Measurements from ENCODE around the gene PALLD. TPM values are rescaled to one million over a fixed set of nuclear protein-coding genes. Genes with fewer than 3 reads are reported as not detected.

The PALLD gene
- total RNA-seq, 1 experiment from 2014 or later, result 18.3 TPM

DNA sequence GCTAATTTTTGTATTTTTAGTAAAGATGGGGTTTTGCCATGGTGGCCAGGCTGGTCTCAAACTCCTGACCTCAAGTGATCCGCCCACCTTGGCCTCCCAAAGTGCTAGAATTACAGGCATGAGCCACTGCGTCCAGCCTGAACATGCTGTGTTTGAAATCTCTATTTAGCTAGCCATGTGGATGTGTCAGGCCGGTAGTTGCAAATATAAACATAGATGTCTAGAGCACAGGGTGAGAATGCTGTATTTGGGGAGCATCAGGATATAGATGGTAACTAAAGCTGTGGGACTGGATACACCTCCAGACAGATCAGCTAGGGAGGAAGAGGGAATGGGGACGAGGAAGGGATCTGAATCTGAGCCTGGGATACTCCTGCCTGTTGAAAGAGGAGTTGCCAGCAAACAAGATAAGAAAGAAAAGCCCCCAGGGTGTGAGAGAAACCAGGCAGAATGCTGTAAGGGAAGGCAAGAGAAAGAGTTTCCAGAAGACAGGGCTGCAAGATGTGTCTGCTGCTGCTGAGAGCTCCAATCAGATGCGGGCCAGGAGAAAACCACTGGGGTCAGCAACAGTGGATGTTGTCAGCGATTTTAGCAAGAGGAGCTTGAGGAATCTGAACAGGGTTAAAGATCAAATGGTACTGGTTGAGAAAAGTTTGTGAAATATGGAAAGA lies 177.4 kb downstream of the PALLD start:
- no peaks in the 10 kb centered on the region for H3K4me1 ChIP-seq (ENCODE audit: insufficient read depth, low read length)
- no peak overlapping the region for H3K23ac ChIP-seq (ENCODE audit: insufficient read length, low read depth, low read length)
- Mint-ChIP-seq H3K27ac (no peak overlapping the region), H3K36me3 (ENCODE audit: insufficient read depth in 1 of 3, low read depth in 3 of 3) (no peaks in the 10 kb centered on the region), H3K4me1 (no peaks in the 10 kb centered on the region), H3K9me3 (no peaks in the 10 kb centered on the region), H3K27me3 (ENCODE audit: low read depth) (no peaks in the 10 kb centered on the region), H3K4me3 (no peak overlapping the region)
- H3K27me3 ChIP-seq (ENCODE audit: insufficient read depth, low read length), result no peaks in the 10 kb centered on the region
- no peak overlapping the region for H3K18ac ChIP-seq (ENCODE audit: insufficient read length, low read depth, low read length)
- no peaks in the 10 kb centered on the region for H3K9me3 ChIP-seq (ENCODE audit: control insufficient read depth, low read depth, low read length)
- no peak overlapping the region for H2AK5ac ChIP-seq (ENCODE audit: insufficient read length, low read length)
- H4K8ac ChIP-seq (replicated peaks; ENCODE audit: insufficient read length, low read depth, low read length), result no peak overlapping the region
- no peak overlapping the region for H4K91ac ChIP-seq (ENCODE audit: insufficient read length, low read depth, low read length)
- no peak overlapping the region for H2BK120ac ChIP-seq (ENCODE audit: low read depth, low read length, poor library complexity, severe bottlenecking)
- H3K27ac ChIP-seq (ENCODE audit: insufficient read length, low read depth, low read length), result no peak overlapping the region
- H3K79me2 ChIP-seq (ENCODE audit: insufficient read depth, low read length), result no peaks in the 10 kb centered on the region
- no peak overlapping the region for H3T11ph ChIP-seq (ENCODE audit: low read length)
- no peak overlapping the region for H2AFZ ChIP-seq (ENCODE audit: low read length)
- no peaks in the 10 kb centered on the region for H3K79me1 ChIP-seq (ENCODE audit: insufficient read depth, low read depth, low read length, poor library complexity, severe bottlenecking)
- no peaks in the 10 kb centered on the region for H4K20me1 ChIP-seq (ENCODE audit: control insufficient read depth, insufficient read depth, insufficient read length)
- DNase-seq, result no peak
- H3K4ac ChIP-seq (ENCODE audit: low read depth, low read length), result no peak overlapping the region
- no peak overlapping the region for H3K9ac ChIP-seq (ENCODE audit: extremely low read depth, insufficient read length, low read length)
- H2BK5ac ChIP-seq (ENCODE audit: insufficient read length, low read length), result no peak overlapping the region
- no peak overlapping the region for H2BK12ac ChIP-seq (ENCODE audit: insufficient read length, low read depth, low read length)
- H3K23me2 ChIP-seq (ENCODE audit: insufficient read length, low read depth, low read length, poor library complexity, severe bottlenecking), result no peaks in the 10 kb centered on the region
- no peak overlapping the region for H4K5ac ChIP-seq (ENCODE audit: insufficient read length, low read depth, low read length)
- H3K56ac ChIP-seq (ENCODE audit: insufficient read length, low read depth, low read length), result no peak overlapping the region
- no peak overlapping the region for H3K14ac ChIP-seq (ENCODE audit: insufficient read depth, low read length)
- no peak overlapping the region for H3K4me2 ChIP-seq (ENCODE audit: insufficient read depth, insufficient read length, low read length)
- no CpG with 5 or more reads among the region's 6 CpGs for WGBS (ENCODE audit: extremely low coverage, insufficient read length, low lambda C conversion rate)
- peak overlapping the region; percentile 49 for H2BK20ac ChIP-seq (ENCODE audit: low read depth, low read length, poor library complexity, severe bottlenecking)
- no peak overlapping the region for H2BK15ac ChIP-seq (ENCODE audit: low read depth, low read length)
- TF ChIP-seq, protein P1, sequence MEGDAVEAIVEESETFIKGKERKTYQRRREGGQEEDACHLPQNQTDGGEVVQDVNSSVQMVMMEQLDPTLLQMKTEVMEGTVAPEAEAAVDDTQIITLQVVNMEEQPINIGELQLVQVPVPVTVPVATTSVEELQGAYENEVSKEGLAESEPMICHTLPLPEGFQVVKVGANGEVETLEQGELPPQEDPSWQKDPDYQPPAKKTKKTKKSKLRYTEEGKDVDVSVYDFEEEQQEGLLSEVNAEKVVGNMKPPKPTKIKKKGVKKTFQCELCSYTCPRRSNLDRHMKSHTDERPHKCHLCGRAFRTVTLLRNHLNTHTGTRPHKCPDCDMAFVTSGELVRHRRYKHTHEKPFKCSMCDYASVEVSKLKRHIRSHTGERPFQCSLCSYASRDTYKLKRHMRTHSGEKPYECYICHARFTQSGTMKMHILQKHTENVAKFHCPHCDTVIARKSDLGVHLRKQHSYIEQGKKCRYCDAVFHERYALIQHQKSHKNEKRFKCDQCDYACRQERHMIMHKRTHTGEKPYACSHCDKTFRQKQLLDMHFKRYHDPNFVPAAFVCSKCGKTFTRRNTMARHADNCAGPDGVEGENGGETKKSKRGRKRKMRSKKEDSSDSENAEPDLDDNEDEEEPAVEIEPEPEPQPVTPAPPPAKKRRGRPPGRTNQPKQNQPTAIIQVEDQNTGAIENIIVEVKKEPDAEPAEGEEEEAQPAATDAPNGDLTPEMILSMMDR (conservative IDR thresholded peaks at IDR 0.05), result no peak

Measured in H9 (cell line).